GM12864 (cell line): ENCODE results near the gene CA10.

ENCODE experiments used
- DNase-seq: peaks from one replicate; pipeline ENCODE4 v3.0.0-alpha.2; 2011; ENCODE audit warnings: low read depth
- H3K4me3 ChIP-seq: 2 replicates; pipeline ENCODE4 v1.5.1; 2011; ENCODE audit warnings: mild to moderate bottlenecking, low read depth, low read length, control low read depth
- TF ChIP-seq, protein P1 (sequence below): IDR thresholded peaks from 2 replicates; pipeline ENCODE4 v1.5.1; 2011; ENCODE audit warnings: low read depth, mild to moderate bottlenecking, moderate library complexity, low read length, control low read depth, inconsistent platforms; ENCODE audit errors: missing control alignments

Gene CA10

GRCh38 chr17:51914577-51914976 lies 243.9 kb downstream of the CA10 start:
- TF ChIP-seq, protein P1, sequence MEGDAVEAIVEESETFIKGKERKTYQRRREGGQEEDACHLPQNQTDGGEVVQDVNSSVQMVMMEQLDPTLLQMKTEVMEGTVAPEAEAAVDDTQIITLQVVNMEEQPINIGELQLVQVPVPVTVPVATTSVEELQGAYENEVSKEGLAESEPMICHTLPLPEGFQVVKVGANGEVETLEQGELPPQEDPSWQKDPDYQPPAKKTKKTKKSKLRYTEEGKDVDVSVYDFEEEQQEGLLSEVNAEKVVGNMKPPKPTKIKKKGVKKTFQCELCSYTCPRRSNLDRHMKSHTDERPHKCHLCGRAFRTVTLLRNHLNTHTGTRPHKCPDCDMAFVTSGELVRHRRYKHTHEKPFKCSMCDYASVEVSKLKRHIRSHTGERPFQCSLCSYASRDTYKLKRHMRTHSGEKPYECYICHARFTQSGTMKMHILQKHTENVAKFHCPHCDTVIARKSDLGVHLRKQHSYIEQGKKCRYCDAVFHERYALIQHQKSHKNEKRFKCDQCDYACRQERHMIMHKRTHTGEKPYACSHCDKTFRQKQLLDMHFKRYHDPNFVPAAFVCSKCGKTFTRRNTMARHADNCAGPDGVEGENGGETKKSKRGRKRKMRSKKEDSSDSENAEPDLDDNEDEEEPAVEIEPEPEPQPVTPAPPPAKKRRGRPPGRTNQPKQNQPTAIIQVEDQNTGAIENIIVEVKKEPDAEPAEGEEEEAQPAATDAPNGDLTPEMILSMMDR, result no peak
- H3K4me3 ChIP-seq, result no peak overlapping the region

DNA sequence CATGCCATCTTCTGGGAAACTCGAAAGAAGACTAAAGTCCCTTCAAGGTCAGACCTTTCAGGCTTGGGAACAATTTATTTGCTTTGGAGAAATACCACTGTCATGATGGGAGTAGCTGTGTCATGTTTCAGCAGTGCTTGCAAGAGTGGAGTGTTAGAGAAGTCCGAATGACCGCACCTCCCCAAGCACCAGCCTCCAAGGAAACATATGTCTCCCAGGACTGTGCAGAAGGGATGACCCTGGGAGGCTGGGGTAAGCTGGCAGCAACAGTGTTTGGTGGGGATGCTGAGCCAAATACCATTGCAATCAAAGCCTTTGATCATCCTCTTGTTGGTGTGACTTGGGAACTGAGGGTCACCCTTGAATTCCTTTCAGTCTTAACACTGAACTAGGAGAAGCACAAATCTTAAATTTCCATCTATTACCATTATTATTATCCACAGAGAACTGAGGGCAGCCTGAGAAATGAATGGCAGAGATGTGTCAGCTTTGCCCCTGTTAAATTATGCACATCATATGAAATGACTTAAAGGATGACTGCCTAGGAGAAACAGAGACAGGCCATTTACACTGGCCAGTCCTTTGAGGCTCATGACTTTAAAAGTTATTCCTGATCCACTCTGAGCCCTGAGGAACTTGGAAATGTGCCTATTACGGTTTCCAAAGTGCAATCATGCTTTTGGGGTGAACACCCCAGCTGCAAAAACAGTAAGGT lies 244.9 kb downstream of the CA10 start:
- TF ChIP-seq, protein P1, result no peak
- DNase-seq, result no peak
- H3K4me3 ChIP-seq, result no peak overlapping the region

More at GRCh38 chr17:51914577-51914976, 243.9 kb downstream of the CA10 start:
- no peak for DNase-seq

DNA sequence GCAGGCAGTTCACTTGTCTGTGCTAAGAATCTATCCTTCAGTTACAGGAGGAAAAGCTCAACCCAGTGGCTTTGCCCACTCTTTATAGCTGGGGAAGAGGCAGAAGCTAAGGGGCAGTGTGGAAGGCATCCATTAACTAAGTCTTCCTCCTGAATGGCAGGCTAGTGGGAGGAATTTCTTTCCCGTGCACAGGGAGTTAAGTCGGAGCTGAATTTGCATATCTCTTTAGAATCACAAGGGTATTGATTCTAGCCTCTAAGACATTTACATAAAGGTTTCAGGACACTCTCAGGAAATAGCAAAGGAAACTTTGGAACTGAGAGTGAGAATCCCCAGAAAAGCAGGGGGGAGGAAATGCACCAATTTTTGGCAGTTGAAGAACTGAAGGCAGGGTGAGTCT lies 245.6 kb downstream of the CA10 start:
- TF ChIP-seq, protein P1, result no peak
- DNase-seq, result no peak
- H3K4me3 ChIP-seq, result no peak overlapping the region

DNA sequence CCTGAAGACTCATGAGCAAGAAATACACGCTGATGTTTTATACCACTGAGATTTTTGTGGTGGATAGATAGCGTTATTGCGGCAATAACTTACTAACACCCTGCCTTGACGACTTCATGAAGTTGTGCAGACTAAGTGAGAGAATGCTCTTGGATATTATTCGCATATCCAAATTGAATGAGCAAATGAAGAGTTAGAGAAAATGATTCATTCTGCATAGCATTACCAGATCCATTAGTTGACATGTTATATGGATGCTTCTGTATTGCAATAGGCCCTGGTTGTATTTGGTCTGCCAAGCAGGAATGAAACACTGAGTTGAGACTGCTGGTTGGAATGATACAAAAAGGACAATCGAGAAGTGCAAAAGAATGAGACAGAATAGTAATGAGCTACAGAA lies 247.3 kb downstream of the CA10 start:
- TF ChIP-seq, protein P1, result no peak
- DNase-seq, result no peak
- no peak overlapping the region for H3K4me3 ChIP-seq

- TF ChIP-seq, protein P1, result no peak
- DNase-seq, result no peak
- no peak overlapping the region for H3K4me3 ChIP-seq
Measured at GRCh38 chr17:51909971-51910370, 248.5 kb downstream of the CA10 start.

DNA sequence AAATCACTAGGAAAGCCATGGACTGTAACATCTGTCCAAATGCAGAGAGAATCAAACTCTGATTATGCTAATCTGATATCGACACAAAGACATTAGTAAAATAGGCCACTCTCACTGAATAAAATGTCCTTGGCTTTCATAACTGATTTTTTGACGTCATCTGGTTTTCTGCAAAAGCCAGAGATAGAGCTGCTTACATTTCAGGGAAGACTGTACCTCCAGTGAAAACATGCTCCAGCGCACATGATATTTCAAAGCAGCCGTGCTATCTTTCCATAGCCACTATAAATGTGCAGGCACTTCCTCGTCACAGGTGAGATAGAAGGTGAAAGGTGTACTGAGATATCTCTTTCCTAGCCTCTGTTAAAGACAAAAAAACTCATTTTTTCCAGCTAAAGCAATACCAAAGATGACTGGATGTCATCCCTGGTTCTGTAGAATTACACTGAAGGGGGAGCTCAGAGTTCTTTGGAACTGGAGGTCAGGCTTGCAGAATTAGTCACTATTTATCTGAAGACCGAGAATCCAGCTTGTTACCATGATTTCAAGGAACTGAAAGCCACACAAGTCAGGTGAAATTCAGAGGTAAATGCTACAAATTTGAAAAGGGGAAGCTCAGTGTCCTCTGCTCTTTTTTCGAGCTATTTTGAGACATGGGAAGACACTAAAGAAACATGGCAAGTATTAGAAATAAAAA lies 249.5 kb downstream of the CA10 start:
- TF ChIP-seq, protein P1, result no peak
- DNase-seq, result no peak
- H3K4me3 ChIP-seq, result no peak overlapping the region
